HepG2 (cell line): ENCODE results near the gene SRSF1. TPM values are rescaled to one million over a fixed set of nuclear protein-coding genes. Genes with fewer than 3 reads are reported as not detected.
A peak's percentile ranks its signal among the peaks of the same experiment; 100 is the strongest.

Source experiments
- ATAC-seq: fragments of 200-7000 bp; cut with Tn5 transposase; 3 replicates; pipeline ENCODE4 v1.9.1; 2020; ENCODE audit warnings: mild to moderate bottlenecking, moderate library complexity
- BruUV-seq: library from RNA; stranded (reverse); fragments of 400-500 nt; replicated peaks from 2 replicates; lab custom pipeline; 2021; lab: Mats Ljungman, UMichigan
- CTCF ChIA-PET: fragments of 300-600 bp; formaldehyde crosslinking; extraction: SDS; loops from one replicate; lab custom pipeline; 2021; ENCODE audit warnings: low total read pairs, inconsistent platforms, low intra/inter-chr PET ratio; lab: Yijun Ruan, JAX
- POLR2A ChIA-PET: fragments of 350-600 bp; sonication (Branson Sonifier 250); formaldehyde crosslinking; loops from one replicate; lab custom pipeline; 2020; ENCODE audit warnings: antibody characterized with exemption, inconsistent platforms; lab: Yijun Ruan, JAX
- DNase-seq: peaks from one replicate; pipeline ENCODE4 v3.0.0-alpha.2; 2015; ENCODE audit warnings: low spot score
- FAIRE-seq: peaks from 3 replicates; lab custom pipeline; 2011; peaks lifted over from hg19 to GRCh38; lab: Jason Lieb, UNC
- H2AFZ ChIP-seq: one replicate; pipeline ENCODE4 v1.6.1; 2011; ENCODE audit warnings: low read length, inconsistent platforms
- H3K27ac ChIP-seq: fragments of 300-600 bp; 3 replicates; pipeline ENCODE4 v1.8.0; 2011; ENCODE audit warnings: mixed run types, mild to moderate bottlenecking, mixed read lengths, low read length, inconsistent platforms; ENCODE audit not compliant: insufficient read depth; ENCODE audit errors: extremely low read length
- H3K27me3 ChIP-seq, 2 experiments: fragments of 200-600 bp in 1 of 2; 2 replicates in 1 of 2; 3 replicates in 1 of 2; pipeline versions ENCODE4 v1.6.0 to v1.8.0; 2011; ENCODE audit warnings: low read length in 2 of 2, mild to moderate bottlenecking in 2 of 2, moderate library complexity in 2 of 2, inconsistent platforms in 1 of 2; ENCODE audit not compliant: insufficient read depth in 2 of 2, control insufficient read depth in 1 of 2
- H3K36me3 ChIP-seq, 2 experiments: fragments of 200-600 bp in 1 of 2; replicated peaks in 1 of 2; 2 replicates in 1 of 2; 3 replicates in 1 of 2; pipeline versions ENCODE4 v1.5.1 to v1.8.0; 2011; ENCODE audit warnings: low read length in 2 of 2, inconsistent platforms in 1 of 2; ENCODE audit not compliant: insufficient read depth in 2 of 2, control insufficient read depth in 1 of 2
- H3K4me1 ChIP-seq: 2 replicates; pipeline ENCODE4 v1.5.1; 2012; ENCODE audit warnings: low read length, inconsistent platforms; ENCODE audit not compliant: insufficient read depth
- H3K4me2 ChIP-seq: 2 replicates; pipeline ENCODE4 v1.6.0; 2011; ENCODE audit warnings: low read depth, low read length, inconsistent platforms
- H3K4me3 ChIP-seq, 3 experiments: fragments of 200-600 bp in 1 of 3; sonication (generic), shearing (Covaris generic) in 1 of 3; replicated peaks in 1 of 3; 2 replicates each; pipeline ENCODE4 v1.5.1; 2011 to 2016; ENCODE audit warnings: low read length in 3 of 3, inconsistent platforms in 2 of 3, low read depth in 2 of 3, mild to moderate bottlenecking in 2 of 3, control low read depth in 1 of 3, mixed read lengths in 1 of 3; ENCODE audit not compliant: insufficient read depth in 1 of 3
- H3K79me2 ChIP-seq: one replicate; pipeline ENCODE4 v1.6.1; 2011; ENCODE audit warnings: low read length, inconsistent platforms; ENCODE audit not compliant: insufficient read depth
- H3K9ac ChIP-seq: 2 replicates; pipeline ENCODE4 v1.6.0; 2011; ENCODE audit warnings: mild to moderate bottlenecking, low read depth, low read length, inconsistent platforms; ENCODE audit not compliant: insufficient read depth
- H3K9me3 ChIP-seq: 2 replicates; pipeline ENCODE4 v1.5.1; 2012; ENCODE audit warnings: mild to moderate bottlenecking, low read length
- H4K20me1 ChIP-seq: 2 replicates; pipeline ENCODE4 v1.6.0; 2011; ENCODE audit warnings: inconsistent platforms, mild to moderate bottlenecking, low read length, moderate library complexity; ENCODE audit not compliant: insufficient read depth
- CREBL2 ChIP-seq: sonication (generic); formaldehyde crosslinking; IDR thresholded peaks from 2 replicates; pipeline ENCODE4 v1.8.1; 2023; ENCODE audit warnings: missing genetic modification reagents, mild to moderate bottlenecking, borderline replicate concordance
- HNF4G ChIP-seq, 2 experiments: sonication (generic) in 1 of 2; formaldehyde crosslinking in 1 of 2; IDR thresholded peaks; 2 replicates each; pipeline versions ENCODE4 v1.4.0 to v1.6.1; 2011 to 2020; ENCODE audit warnings: borderline replicate concordance in 2 of 2, low read depth in 2 of 2, mild to moderate bottlenecking in 2 of 2, low read length in 1 of 2, missing genetic modification reagents in 1 of 2, moderate library complexity in 1 of 2
- RBFOX2 ChIP-seq: fragments of 200-400 bp; formaldehyde crosslinking; IDR thresholded peaks from 2 replicates; pipeline ENCODE4 v1.6.1; 2017; ENCODE audit warnings: low read depth, mild to moderate bottlenecking, low read length
- SOX5 ChIP-seq: IDR thresholded peaks from 2 replicates; pipeline ENCODE4 v1.6.1; 2016; ENCODE audit warnings: borderline replicate concordance
- ZNF598 ChIP-seq: sonication (generic); formaldehyde crosslinking; IDR thresholded peaks from 2 replicates; pipeline ENCODE4 v1.5.1; 2020; ENCODE audit warnings: mild to moderate bottlenecking, missing genetic modification reagents, borderline replicate concordance
- ZNF782 ChIP-seq: sonication (generic); formaldehyde crosslinking; IDR thresholded peaks from 2 replicates; pipeline ENCODE4 v1.4.0; 2020; ENCODE audit warnings: missing genetic modification reagents, mild to moderate bottlenecking, borderline replicate concordance
- WGBS: methylation state at CpG from one replicate; pipeline ENCODE4 v1.1.6; 2017; ENCODE audit warnings: low lambda C conversion rate; 5-methylcytosine and 5-hydroxymethylcytosine counted together
- in situ Hi-C: cut with HindIII; loops from 2 replicates; pipeline ENCODE4 v1.10.0; 2017; ENCODE audit warnings: low pct_unique_long_range_greater_than_20kb; ENCODE audit not compliant: extremely low pct_ligation_motif_present
- intact Hi-C: fragments of 100-400 bp; cut with micrococcal nuclease; formaldehyde crosslinking; loops from one replicate; pipeline ENCODE4 v1.10.0; 2022; ENCODE audit not compliant: unreplicated experiment
- polyA plus RNA-seq, 8 experiments: library from polyadenylated mRNA; depleted of rRNA in 3 of 8; stranded (reverse) in 7 of 8; unstranded in 1 of 8; fragments of >200 nt; fragmentation: Illumina TruSeq in 4 of 8; extraction: Trizol in 4 of 8; gene quantifications; 2 replicates each; pipeline versions ENCODE4 v1.2.1 to v1.2.3, GENCODE V29; 2011 to 2016; ENCODE audit warnings: low read depth in 4 of 8, missing spikeins in 1 of 8, mixed read lengths in 1 of 8; ENCODE audit not compliant: insufficient read depth in 1 of 8
- total RNA-seq, 5 experiments: library from RNA; depleted of rRNA; stranded (reverse); fragments of >200 nt; fragmentation: Illumina TruSeq; extraction: Trizol; gene quantifications; 2 replicates each; pipeline ENCODE4 v1.2.3, GENCODE V29; 2016; ENCODE audit warnings: low read depth in 1 of 5

The SRSF1 gene
- total and polyA plus RNA-seq, 2 of the 13 experiments (the other 11 are each of a cell fraction or from before 2014, with no cell fraction given): 142 to 445 TPM

- TF ChIP-seq ZNF782 (CRISPR knock-in tag): no peak
- no peak for TF ChIP-seq CREBL2
- no peak for TF ChIP-seq ZNF598 (CRISPR knock-in tag)
- TF ChIP-seq, all 625 proteins: peak for 25
Observed at GRCh38 chr17:57984936-57985674, 21.9 kb downstream of the SRSF1 start (continued).

- DNase-seq: no peak
- peak overlapping the region; percentile 89 for H3K4me2 ChIP-seq
- H3K9ac ChIP-seq: peak overlapping the region; percentile 94; the same call in 1 of the 2 replicates
- 0 out of 2 replicates have a peak, but pooled peaks have one; percentile 1 for TF ChIP-seq SOX5 (CRISPR knock-in tag)
- TF ChIP-seq RBFOX2: peak; percentile 7; the same call in 1 of the 2 replicates
- no peak for TF ChIP-seq HNF4G (IDR thresholded peaks at IDR 0.05; ENCODE audit: borderline replicate concordance, low read depth, low read length)
- no peak for TF ChIP-seq HNF4G (CRISPR knock-in tag; IDR thresholded peaks at IDR 0.05; ENCODE audit: borderline replicate concordance, low read depth)
- TF ChIP-seq, all 625 proteins: peak for 2
- H3K36me3 ChIP-seq: peaks cover 15 to 40% of the 10 kb centered on the region in 2 experiments
- H3K27me3 ChIP-seq: no peaks in the 10 kb centered on the region; a peak in 1 of 5 replicates
- H2AFZ ChIP-seq: no peak overlapping the region
- peak overlapping the region; percentile 80 for H3K27ac ChIP-seq
- intact Hi-C loops: no loop called here
- BruUV-seq: no TSS peak
- ChIA-PET CTCF (no interaction called here), POLR2A (interaction anchor here (1.0 to 3.6 kb wide), 7 partner anchors 9 to 124 kb away, joined by 3 to 23 read pairs (median 7); partner anchors contain the start of gene CUEDC1)
- H4K20me1 ChIP-seq: peaks cover 32% of the 10 kb centered on the region
- in situ Hi-C loops: no loop called here
- no peak for ATAC-seq
- FAIRE-seq: no peak
- H3K4me1 ChIP-seq: peaks cover 67% of the 10 kb centered on the region
- peaks cover 68% of the 10 kb centered on the region for H3K79me2 ChIP-seq
- no peaks in the 10 kb centered on the region for H3K9me3 ChIP-seq
- 58% methylated on average over 4 of the region's 4 CpGs for whole genome bisulfite sequencing
- peak overlapping the region in 2 of 3 experiments; percentile 71 to 95; a peak in 2 of 6 replicates for H3K4me3 ChIP-seq
Observed at GRCh38 chr17:57984261-57984890, 22.7 kb downstream of the SRSF1 start.
